ENCODE results near the gene TCF7L1.
A peak's percentile ranks its signal among the peaks of the same experiment; 100 is the strongest.
"Not testable (repeated sequence)": the region's sequence is repeated elsewhere in the genome, so short reads cannot be mapped to it uniquely, and the experiment has no call there.

TCF7L1 gene, protein sequence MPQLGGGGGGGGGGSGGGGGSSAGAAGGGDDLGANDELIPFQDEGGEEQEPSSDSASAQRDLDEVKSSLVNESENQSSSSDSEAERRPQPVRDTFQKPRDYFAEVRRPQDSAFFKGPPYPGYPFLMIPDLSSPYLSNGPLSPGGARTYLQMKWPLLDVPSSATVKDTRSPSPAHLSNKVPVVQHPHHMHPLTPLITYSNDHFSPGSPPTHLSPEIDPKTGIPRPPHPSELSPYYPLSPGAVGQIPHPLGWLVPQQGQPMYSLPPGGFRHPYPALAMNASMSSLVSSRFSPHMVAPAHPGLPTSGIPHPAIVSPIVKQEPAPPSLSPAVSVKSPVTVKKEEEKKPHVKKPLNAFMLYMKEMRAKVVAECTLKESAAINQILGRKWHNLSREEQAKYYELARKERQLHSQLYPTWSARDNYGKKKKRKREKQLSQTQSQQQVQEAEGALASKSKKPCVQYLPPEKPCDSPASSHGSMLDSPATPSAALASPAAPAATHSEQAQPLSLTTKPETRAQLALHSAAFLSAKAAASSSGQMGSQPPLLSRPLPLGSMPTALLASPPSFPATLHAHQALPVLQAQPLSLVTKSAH

DNA sequence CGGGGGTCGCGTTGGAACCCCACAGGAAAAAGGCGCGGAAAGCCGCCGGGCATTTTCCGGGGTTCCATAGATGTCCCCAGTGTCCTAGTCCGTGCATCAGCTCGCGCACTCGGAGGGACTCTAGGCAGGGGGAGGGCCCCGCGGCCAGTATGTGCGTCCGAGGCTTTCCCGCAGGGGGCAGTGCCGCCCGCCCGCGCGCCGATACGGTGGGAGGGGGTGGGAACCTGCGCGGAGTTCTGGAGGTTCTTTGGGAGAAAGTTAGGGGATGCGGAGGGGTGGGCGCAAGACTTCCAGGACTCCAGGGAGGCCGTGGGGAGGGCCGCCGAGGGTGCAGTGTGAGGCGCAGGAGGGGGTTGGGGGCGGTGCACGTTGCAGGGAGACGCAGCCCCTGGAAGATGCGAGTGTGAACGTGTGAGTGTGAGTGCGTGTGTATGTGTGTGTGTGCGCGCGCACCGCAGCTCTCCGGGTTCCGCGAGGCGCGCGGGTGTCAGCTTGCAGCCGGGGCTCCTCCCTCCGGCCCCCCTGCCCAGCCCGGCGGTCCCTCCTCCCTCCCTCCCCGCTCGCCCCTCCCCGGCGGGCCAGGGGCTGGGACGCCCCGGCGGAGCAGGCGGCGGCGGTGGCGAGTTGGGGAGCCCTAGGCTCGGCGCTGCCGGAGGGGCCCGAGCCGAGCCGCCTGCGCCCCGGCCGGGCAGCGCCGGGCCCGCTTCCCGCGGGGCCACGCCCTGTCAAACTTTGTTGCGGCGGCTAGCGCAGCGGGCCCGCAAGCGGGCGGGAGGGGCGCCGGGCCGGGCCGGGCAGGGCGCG is at the start of gene TCF7L1:
Gene TCF7L1, plus strand, starts transcription at position 559 of the 804 bp plus-strand sequence. CDS start 293 bp downstream, outside the sequence.
- peak; percentile 14 for DNase-seq

DNA sequence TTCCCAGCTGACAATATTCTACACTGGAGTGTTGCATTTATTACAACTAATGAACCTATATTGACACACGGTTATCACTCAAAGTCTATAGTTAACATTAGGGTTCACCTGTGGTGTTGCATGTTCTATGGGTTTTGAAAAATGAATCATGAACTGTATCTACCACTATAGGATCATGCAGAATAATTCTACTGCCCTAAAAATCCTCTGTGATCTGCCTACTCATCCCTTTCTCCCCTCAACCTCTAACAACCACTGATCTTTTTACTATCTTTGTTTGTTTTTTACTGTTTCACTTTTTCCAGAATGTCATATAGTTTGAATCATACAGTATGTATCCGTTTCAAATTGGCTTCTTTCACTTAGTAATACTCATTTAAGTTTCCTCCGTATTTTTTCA is 47.6 kb upstream of the TCF7L1 start:
- DNase-seq, result no peak

DNA sequence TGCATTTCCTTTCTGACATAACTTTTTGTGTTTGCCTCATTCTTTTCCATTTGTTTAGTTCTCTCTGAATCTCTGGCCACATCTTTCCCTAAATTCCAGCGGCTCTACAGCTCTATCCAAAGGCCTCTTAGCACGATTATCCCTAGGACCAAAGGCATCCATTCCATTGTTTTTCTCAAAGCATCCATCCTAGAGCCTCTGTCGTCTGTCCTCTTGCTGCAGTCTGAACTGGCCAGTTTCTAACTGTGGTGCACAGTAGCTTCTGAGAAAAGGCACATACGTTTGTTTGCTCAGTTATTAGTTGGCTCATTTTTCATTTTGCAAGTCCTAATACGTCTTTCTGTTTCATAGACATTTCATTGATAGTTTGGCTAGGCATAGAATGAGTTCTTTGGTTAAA is 45.7 kb upstream of the TCF7L1 start:
- no peak for DNase-seq

DNA sequence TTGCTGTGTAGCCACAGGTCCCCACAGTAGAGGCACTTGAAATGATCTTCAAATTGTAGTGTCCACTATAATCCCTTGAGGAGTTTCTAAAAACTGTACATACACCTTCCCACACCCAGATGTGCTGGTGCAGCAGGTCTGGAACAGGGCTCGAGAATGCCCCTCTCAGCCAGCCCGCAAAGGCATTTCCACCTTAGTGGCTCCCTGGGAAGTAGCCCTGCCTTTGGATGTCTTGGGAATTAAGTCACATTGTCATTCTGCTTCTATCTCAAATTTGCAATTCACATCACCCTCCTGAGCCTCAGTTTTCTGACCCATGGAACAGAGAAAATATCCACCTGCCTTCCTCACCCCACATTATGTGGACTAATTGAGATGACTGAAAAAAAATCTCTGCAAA is 44.3 kb upstream of the TCF7L1 start:
- no peak for DNase-seq

DNA sequence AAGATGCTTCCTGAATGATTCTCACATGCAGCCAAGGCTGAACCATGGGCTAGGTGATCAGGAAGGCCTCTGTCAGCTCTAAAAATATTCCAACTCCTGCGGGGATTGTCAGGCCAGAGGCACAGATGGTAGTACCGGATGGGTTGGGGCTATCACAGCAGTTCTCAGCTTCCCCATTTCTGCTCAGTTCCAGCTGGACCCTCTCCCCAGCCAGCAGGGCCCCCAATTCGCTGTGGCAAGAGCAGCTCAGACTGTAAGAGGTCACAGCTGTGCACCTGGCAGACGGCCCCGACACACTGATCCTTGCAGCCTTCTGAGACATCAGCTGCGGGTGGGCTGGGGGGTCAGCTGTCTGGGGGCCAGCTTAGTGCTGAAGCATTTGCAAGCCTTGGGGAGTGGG is 43.6 kb upstream of the TCF7L1 start:
- no peak for DNase-seq

DNA sequence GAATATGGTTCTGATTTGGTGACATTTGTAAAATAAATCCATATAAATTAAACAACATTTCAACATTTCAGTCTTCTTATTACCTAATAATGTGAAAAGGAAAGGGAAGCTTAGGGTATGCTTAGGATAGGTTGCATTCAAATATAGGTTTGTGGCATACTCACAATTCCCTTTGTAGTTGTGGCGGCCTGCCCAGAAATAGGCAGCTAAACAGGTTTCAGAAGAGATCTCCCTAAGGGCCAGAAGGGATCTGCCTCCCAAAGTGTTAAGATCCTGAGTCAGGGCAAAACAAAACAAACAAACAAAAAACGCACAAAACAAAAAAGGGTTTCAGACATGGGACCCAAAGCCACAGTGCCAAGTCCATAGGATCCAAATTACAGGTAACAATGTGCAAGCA is 41.4 kb upstream of the TCF7L1 start:
- DNase-seq, result no peak

DNA sequence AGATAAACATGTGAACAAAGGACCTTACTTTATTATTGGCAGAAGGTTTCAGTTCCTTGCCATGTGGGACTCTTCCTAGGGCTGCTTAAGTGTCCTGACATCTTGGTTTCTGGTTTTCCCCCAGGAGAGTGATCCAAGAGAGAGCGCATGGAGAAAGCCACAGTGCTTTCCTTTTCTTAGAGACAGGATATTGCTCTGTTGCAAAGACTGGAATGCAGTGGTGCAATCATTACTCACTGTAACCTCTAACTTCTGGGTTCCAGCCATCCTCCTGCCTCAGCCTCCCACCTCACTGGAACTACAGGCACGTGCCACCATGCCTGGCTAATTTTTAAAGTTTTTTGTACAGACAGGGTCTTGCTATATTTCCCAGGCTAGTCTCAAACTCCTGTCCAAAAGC is 38.1 kb upstream of the TCF7L1 start:
- no peak for DNase-seq

DNA sequence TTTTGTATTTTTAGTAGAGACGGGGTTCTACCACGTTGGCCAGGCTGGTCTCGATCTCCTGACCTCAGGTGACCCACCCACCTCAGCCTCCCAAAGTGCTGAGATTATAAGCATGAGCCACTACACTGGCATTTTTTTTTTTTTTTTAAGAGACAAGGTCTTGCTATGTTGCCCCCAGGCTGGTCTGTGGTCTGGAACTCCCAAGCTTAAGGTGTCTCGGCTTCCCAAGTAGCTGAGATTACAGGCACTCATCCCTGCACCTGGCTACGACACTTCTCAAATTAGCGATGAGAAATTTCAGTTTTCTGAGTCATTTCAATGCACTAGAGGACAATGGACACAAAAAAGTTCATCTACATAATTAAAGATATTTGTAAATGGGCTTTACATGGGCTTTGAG is 36.6 kb upstream of the TCF7L1 start:
- no peak for DNase-seq

DNA sequence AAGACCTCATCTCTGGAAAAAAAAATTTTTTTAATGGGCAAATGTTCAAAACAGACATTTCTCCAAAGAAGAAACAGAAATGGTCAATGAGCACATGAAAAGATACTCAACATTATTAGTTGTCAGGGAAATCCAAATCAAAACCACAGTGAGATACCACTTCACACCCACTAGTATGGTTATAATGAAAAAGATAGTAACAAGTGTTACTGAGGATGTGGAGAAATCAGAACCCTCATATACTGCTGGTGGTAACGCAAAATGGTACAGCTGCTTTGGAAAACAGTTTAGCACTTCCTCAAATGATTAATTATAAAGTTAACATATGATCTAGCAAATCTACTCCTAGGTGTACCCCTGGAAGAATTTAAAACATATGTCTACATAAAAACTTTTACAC is 29.0 kb upstream of the TCF7L1 start:
- DNase-seq, result no peak

DNA sequence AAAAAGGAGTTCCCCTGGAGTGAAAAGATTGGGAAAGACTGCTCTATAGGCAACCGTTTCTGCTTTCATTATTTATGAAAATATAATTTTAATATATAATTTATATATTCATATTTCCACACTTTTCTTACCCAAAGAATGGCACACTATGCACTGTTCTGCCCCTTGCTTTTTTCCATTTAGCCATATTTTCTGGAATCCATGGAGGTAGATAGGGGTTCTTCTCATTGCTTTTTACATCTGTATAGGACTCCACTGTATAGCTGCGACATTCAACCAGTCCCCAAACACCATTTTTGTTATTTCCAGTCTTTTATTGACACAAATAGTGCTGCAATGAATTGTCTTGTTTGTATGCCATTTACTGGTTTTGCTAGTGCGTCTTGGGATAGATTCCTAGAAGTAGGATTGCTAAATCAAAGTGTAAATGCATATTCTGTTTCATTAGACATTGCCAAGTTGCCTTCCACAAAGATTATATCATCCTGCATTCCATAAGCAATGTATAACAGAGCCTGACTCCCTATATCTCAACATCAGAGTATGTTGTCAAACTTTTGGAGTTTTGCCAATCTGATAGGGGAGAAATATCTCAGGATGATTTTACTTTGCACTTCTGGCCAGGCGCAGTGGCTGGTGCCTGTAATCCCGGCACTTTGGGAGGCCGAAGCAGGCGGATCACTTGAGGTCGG is 26.6 kb upstream of the TCF7L1 start:
- DNase-seq, result no peak

DNA sequence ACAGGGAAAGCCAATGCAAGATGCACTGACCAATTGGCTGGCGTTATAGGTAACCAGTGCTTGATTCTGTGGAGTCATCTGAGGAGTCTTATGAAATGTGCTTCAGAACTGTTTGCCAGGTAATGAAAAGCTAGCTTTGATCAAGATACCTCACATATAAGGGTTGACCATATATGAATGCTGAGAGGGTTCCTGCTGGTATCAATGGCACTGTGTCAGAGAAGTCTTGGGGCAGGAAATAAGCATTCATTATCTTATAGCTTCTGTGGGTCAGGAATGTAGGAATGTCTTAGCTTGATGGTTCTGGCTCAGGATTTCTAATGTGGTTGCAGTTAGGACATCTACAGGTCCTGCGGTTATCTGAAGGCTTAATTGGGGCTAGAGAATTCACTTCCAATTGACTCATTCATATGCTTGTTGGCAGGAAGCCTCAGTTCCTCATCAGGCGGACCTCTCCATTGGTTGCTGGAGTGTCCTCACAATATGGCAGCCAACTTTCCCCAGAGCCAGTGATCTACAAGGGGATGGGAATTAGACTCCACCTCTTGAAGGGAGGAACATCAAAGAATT is 22.1 kb upstream of the TCF7L1 start:
- DNase-seq, result no peak

DNA sequence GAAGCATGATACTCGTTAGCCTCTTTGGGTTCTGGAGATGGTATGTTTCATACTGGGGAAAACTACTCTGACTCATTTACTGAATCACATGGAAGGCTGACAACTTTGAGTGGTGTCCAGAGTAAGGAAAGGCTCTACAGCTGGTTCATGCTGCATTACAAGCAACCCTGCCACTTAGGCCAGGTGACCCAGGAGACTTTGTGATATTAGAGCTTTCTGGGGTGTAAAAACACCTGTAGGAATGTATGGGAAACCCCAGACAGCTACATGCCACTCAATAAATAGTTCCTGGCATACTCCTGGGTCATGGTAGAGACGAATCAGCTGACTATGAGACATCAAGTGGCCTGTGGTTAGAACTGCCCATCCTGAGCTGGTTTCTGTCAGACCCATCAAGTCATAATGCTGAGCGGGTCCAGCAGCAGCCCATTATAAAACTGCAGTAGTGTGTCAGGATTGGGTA is 21.3 kb upstream of the TCF7L1 start:
- DNase-seq, result no peak

DNA sequence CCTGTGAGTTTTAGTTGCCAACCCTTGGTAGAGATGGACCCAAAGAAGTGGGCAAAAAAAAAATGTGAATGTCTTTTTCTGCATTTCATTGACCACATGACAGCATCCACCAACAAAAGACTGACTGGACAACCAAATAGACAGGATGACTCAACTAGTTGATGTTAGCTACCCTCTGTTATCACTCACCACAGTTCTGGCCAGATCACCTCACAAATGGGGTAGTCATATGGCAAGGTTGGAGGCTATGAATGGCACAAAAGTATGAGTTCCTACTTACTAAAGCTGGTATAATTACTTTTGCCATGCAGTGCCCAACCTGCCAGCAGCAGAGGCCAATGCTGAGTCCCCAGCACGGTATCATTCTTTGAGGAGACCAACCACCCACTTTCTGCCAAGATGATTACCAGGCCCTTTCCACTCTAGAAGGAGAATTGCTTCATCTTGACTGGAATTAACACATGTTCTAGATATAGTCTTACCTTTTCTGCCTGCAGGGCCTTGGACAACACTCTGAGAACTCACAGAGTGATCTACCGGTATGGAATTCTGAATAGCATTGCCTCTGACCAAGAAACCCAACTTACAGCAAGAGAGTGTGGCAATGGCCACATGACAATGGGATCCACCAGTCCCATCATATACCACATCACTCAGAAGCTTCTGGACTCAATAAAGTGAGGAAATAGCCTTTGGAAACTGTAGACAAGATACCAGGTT is 20.1 kb upstream of the TCF7L1 start:
- no peak for DNase-seq

DNA sequence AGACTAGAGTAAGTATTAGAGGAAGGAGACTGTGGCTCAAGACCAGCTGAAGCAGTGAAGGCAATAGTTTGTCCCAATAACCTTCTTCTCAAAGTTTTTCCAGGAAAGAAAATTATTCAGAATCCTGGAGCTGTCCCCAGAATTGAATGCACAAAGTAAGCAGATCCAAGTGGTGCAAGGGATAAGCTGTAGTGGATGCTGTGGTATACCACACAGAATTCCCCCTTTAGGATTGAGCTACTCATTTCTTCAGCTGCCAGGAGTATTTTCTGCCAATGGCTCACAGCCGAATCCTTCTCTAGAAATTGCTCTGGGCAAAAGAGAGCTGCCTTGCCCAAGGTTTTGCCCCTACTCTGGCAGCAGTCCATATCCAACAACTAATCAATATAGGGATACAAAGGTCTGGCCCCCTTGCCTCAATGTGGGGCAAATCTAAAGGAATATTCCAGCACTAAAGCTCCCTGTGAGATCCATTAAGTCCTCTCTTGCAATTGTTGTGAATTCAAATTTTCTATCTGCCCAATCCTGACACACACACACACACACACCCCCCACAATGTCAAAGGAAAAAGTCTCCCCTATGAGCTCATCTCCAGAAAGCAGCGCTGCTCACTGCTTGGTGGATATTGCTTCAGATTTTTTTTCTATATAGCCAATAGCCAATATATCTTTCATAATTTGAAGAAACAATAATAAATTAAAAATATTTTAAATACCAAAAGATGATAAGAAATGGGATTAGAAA is 18.4 kb upstream of the TCF7L1 start:
- DNase-seq, result no peak

DNA sequence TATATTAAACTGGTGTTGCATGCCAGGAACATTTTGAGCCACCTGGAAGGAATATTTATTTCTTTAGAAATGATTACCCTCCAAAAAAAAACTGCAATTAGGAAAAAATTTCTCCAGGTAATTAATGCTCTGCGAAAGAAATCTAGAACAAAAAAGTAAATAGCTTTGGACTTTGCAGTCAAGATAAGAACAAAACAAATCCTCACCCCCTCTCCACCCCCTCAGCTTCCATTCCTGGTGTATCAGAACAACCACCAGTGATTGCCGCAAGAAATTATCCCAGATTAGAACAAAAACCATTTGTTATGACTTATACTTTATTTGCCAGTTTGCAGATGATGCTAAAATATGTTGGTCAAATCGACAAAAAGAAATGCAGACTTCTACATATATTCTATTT is 17.0 kb upstream of the TCF7L1 start:
- no peak for DNase-seq

DNA sequence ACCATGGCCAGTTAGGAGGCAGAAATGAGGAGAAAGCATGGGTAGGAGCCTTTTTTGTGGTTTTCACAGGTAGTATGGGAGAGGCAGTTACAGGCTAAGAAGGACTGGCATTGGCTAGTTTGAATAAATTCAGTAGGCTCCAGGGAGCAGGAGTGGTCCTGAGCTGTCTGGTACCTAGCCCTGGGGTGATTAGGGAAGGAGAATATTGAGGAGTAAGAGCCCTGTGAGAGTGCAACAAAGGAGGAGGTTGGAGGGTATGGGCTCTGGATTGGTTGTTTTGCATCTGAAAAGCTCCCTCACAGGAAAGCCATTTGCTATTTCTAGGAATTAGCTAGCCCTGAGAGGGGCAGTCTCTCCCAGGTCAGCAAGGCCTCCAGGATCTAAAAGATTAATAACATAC is 13.3 kb upstream of the TCF7L1 start:
- DNase-seq, result no peak

DNA sequence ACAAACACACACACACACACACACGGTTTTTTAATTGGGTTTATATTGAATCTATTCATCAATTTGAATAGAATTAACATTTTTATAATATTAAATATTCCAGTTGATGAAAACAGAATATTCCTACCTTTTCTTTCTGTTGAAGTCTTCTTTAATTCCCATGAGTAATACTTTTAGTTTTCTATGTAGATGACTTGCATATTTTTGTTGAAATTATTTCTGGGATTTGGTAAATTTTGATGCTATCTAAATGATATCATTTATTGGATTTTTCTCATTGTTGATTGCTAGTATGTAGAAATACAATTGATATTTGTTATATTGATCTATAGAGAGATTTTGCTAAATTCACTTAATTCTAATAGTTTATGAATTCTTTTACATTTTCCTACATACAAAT is 12.8 kb upstream of the TCF7L1 start:
- DNase-seq, result no peak

DNA sequence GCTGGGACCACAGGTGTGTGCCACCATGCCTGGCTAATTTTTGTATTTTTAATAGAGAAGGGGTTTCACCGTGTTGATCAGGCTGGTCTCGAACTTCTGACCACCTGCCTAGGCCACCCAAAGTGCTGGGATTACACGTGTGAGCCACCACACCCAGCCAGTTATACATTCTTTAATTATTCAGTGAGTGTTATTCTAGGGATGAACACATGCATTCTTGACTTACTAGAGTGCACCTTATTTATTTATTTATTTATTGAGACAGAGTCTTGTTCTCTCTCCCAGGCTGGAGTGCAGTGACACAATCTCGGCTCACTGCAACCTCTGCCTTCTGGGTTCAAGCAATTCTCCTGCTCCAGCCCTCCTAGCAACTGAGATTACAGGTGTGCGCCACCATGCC is 6.7 kb upstream of the TCF7L1 start:
- DNase-seq, result not testable (repeated sequence)

DNA sequence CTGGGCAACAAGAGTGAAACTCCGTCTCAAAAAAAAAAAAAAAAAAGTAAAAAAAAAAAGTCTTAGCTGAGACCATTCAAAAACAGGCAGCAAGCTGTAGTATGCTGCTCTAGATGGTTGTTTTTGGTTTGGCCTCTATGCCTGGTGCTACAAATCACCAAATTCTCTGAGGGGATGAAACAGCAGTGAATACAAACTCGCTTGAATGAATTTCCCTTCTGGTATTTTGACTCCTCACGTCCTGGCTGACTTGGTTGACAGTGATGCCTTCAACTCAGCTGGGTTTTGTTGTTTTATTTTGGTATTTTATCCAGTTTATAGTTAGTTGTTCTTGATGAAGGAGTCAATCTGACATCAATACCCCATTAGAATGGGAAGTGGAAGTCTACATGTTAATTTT is 3.3 kb upstream of the TCF7L1 start:
- DNase-seq, result no peak

DNA sequence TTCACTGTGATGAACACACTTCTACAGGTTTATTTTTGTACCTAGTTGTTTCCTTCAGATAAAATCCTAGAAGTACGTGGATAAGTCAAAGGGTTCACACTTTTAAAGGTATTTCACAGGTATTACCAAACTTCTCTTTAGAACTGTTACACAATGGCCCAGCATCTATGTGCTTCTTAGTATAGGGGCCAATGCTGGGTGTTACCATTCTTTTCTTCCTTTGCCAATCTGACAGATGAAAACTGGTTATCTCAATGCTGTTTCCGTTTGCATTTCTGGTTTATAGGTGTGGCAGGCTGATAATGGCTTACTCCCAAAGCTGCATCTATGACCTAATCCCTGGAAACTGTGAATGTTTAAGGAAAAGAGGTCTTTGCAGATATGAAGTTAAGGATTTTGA is 2.8 kb upstream of the TCF7L1 start:
- DNase-seq, result no peak

DNA sequence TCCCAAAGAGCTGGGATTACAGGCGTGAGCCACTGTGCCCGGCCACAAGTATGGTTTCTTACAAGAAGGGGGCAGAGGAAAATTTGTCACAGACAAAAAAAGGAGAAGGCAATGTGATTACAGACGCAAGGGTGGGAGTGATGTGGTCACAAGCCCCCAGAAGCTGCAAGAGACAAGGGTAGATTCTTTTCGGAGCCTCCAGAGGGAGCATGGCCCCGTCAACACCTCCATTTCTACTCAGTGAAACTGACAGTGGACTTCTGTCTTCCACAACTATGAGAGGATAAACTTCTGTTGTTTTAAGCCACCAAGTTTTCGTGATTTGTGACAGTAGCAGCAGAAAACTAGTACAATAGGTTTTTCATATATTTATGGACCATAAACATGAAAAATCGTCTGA is 2.1 kb upstream of the TCF7L1 start:
- no peak for DNase-seq
